Suprapubic skin (tissue), 4 donors: Measurements from ENCODE around the gene WFDC2. TPM values are rescaled to one million over a fixed set of nuclear protein-coding genes. Genes with fewer than 3 reads are reported as not detected.
"Not testable (repeated sequence)": the region's sequence is repeated elsewhere in the genome, so short reads cannot be mapped to it uniquely, and the experiment has no call there.

Experiments used
- DNase-seq, 2 donors: peaks; one replicate each; pipeline ENCODE4 v3.0.0-alpha.2; 2019; ENCODE audit warnings: low spot score in 2 of 2
- H3K27ac ChIP-seq: fragments of 200-600 bp; sonication (generic); one replicate; pipeline ENCODE4 v1.5.1; 2019
- H3K27me3 ChIP-seq: fragments of 200-600 bp; sonication (generic); one replicate; pipeline ENCODE4 v1.5.1; 2019
- H3K36me3 ChIP-seq: fragments of 200-600 bp; sonication (generic); one replicate; pipeline ENCODE4 v1.5.1; 2019
- H3K4me1 ChIP-seq: fragments of 200-600 bp; sonication (generic); one replicate; pipeline ENCODE4 v1.5.1; 2019
- H3K4me3 ChIP-seq: fragments of 200-600 bp; sonication (generic); one replicate; pipeline ENCODE4 v1.5.1; 2019; ENCODE audit warnings: mild to moderate bottlenecking
- H3K9me3 ChIP-seq: fragments of 200-600 bp; sonication (generic); one replicate; pipeline ENCODE4 v1.5.1; 2019
- EP300 ChIP-seq: sonication (generic); formaldehyde crosslinking; IDR thresholded peaks from one replicate; pipeline ENCODE4 v1.6.1; 2017; ENCODE audit warnings: antibody characterized with exemption
- POLR2A ChIP-seq, 2 donors: fragments of 450-650 bp; IDR thresholded peaks; one replicate each; pipeline ENCODE4 v1.6.1; 2017; ENCODE audit warnings: antibody characterized with exemption in 2 of 2, mild to moderate bottlenecking in 2 of 2, moderate library complexity in 2 of 2
- POLR2AphosphoS5 ChIP-seq, 3 donors: sonication (generic); formaldehyde crosslinking; IDR thresholded peaks; one replicate each; pipeline ENCODE4 v1.6.1; 2017; ENCODE audit warnings: antibody characterized with exemption in 3 of 3
- WGBS: methylation state at CpG from one replicate; pipeline ENCODE4 v1.1.5; 2018; 5-methylcytosine and 5-hydroxymethylcytosine counted together
- total RNA-seq, 4 donors: library from RNA; depleted of rRNA; stranded (reverse); fragments of >200 nt; gene quantifications; one replicate each; pipeline ENCODE4 v1.1.0, GENCODE V29; 2016
- TF ChIP-seq, protein P1 (sequence below), 2 donors: fragments of 200-600 bp in 1 of 2; fragments of 450-650 bp in 1 of 2; sonication (generic) in 1 of 2; IDR thresholded peaks; one replicate each; pipeline ENCODE4 v1.5.1; 2016 to 2019; ENCODE audit warnings: antibody characterized with exemption in 2 of 2, mild to moderate bottlenecking in 1 of 2, moderate library complexity in 1 of 2

The WFDC2 gene
- total RNA-seq, 4 donors from 2014 or later: 29.6 to 58.0 (median 34.1) TPM

DNA sequence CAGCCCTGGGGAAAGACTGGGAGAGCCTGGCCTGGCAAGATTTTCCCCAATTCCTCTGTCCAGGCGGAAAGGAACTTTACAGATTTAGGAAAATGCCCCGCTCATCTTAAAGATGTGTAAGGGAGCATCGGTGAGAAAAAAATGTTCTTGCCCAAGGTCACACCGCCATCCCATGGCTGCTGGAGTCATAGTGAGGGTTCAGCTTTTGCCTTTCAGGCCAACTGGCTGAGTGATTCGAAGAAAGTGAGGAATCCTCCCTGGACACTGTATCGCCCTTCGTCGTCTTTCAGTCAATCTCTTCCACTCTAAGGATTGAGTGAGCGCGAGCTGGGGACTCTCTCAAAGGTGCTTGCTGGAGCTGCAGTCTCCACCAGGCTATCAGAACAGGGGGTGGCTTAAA is 1.4 kb downstream of the WFDC2 start:
- Histone ChIP-seq H3K4me3 (peak overlapping the region; percentile 57), H3K27me3 (peaks cover 34% of the 10 kb centered on the region), H3K27ac (peak overlapping the region; percentile 16), H3K4me1 (peaks cover 23% of the 10 kb centered on the region), H3K9me3 (no peaks in the 10 kb centered on the region), H3K36me3 (no peaks in the 10 kb centered on the region)
- no peak for DNase-seq
- TF ChIP-seq EP300 (no peak), POLR2A (IDR thresholded peaks at IDR 0.05) (no peak)
- 47% methylated on average over 7 of the region's 10 CpGs for WGBS

DNA sequence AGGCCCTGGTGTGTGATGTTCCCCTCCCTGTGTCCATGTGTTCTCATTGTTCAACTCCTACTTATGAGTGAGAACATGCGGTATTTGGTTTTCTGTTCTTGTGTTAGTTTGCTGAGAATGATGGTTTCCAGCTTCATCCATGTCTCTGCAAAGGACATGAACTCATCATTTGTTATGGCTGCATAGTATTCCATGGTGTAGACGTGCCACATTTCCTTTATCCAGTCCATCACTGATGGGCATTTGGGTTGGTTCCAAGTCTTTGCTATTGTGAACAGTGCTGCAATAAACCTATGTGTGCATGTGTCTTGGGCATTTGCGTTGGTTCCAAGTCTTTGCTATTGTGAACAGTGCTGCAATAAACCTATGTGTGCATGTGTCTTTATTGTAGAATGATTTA is 2.7 kb downstream of the WFDC2 start:
- Histone ChIP-seq H3K27me3 (peaks cover 34% of the 10 kb centered on the region), H3K4me1 (peaks cover 23% of the 10 kb centered on the region)
- DNase-seq, H3K4me3 ChIP-seq, H3K36me3 ChIP-seq, H3K27ac ChIP-seq, H3K9me3 ChIP-seq: not testable (repeated sequence)
- WGBS: 59% methylated on average over 3 of the region's 3 CpGs

DNA sequence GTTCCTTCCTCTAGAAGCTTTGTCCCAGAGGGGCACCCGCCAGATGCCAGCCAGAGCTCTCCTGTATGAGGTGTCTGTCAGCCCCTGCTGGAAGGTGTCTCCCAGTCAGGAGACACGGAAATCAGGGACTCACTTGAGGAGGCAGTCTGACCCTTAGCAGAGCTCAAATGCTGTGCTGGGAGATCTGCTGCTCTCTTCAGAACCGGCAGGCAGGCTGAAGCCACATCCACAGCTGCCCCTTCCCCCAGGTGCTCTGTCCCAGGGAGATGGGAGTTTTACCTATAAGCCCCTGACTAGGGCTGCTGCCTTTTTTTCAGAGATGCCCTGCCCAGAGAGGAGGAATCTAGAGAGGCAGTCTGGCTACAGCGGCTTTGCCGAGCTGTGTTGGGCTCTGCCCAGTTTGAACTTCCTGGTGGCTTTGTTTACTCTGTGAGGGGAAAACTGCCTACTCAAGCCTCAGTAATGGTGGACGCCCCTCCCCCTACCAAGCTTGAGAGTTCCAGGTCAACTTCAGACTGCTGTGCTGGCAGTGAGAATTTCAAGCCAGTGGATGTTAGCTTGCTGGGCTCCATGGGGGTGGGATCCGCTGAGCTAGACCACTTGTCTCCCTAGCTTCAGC is 8.1 kb downstream of the WFDC2 start:
- H3K4me1 ChIP-seq, H3K27ac ChIP-seq, DNase-seq, H3K36me3 ChIP-seq, H3K9me3 ChIP-seq, H3K4me3 ChIP-seq: not testable (repeated sequence)
- WGBS: no CpG with 5 or more reads among the region's 7 CpGs
- peaks cover 21% of the 10 kb centered on the region for H3K27me3 ChIP-seq

DNA sequence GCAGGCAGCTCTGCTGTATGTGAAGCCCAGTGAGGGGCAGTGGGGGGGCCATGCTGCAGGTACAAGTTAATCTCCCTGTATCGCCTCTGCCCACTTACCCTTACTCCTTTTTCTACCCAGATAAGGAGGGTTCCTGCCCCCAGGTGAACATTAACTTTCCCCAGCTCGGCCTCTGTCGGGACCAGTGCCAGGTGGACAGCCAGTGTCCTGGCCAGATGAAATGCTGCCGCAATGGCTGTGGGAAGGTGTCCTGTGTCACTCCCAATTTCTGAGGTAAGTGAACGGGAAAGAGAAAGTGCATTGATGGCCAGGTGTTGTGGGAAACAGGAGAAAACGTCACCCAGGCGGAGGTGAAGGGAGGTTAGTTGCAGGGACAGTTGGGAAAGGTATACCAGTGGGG is 10.3 kb downstream of the WFDC2 start:
- 93% methylated on average over 7 of the region's 7 CpGs for WGBS
- Histone ChIP-seq H3K36me3 (no peaks in the 10 kb centered on the region), H3K27ac (no peak overlapping the region), H3K27me3 (peaks cover 19% of the 10 kb centered on the region), H3K4me3 (no peak overlapping the region), H3K4me1 (no peaks in the 10 kb centered on the region), H3K9me3 (no peaks in the 10 kb centered on the region)
- TF ChIP-seq POLR2A (IDR thresholded peaks at IDR 0.05): no peak
- TF ChIP-seq, protein P1, sequence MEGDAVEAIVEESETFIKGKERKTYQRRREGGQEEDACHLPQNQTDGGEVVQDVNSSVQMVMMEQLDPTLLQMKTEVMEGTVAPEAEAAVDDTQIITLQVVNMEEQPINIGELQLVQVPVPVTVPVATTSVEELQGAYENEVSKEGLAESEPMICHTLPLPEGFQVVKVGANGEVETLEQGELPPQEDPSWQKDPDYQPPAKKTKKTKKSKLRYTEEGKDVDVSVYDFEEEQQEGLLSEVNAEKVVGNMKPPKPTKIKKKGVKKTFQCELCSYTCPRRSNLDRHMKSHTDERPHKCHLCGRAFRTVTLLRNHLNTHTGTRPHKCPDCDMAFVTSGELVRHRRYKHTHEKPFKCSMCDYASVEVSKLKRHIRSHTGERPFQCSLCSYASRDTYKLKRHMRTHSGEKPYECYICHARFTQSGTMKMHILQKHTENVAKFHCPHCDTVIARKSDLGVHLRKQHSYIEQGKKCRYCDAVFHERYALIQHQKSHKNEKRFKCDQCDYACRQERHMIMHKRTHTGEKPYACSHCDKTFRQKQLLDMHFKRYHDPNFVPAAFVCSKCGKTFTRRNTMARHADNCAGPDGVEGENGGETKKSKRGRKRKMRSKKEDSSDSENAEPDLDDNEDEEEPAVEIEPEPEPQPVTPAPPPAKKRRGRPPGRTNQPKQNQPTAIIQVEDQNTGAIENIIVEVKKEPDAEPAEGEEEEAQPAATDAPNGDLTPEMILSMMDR (IDR thresholded peaks at IDR 0.05): no peak
- TF ChIP-seq POLR2AphosphoS5 (IDR thresholded peaks at IDR 0.05): no peak
- no peak for TF ChIP-seq EP300
- DNase-seq: no peak

DNA sequence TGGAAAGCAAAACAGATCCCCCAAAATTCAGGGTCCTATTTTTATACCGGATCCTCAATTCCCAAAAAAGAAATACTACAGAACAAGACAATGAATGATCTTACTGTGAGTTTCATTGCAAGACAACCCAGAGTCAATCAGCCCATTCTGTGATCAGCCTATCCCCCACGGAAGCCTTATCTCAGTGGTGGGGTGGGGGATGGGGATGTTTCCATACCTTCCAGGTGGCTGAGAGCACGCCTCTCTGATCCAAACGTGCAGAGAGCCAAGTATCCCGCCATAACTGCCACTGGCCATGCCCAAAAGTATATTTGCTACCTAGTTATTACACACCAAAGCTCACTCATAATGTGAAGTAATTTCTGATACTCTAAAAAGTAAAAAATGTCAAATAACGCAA is 15.1 kb downstream of the WFDC2 start:
- H3K27me3 ChIP-seq: peaks cover 29% of the 10 kb centered on the region
- H3K4me3 ChIP-seq: no peak overlapping the region
- TF ChIP-seq POLR2A (IDR thresholded peaks at IDR 0.05): no peak
- no peak for TF ChIP-seq EP300
- TF ChIP-seq POLR2AphosphoS5 (IDR thresholded peaks at IDR 0.05): no peak
- TF ChIP-seq, protein P1 (IDR thresholded peaks at IDR 0.05): no peak
- H3K4me1 ChIP-seq: no peaks in the 10 kb centered on the region
- H3K27ac ChIP-seq: no peak overlapping the region
- no peaks in the 10 kb centered on the region for H3K36me3 ChIP-seq
- WGBS: 38% methylated on average over 6 of the region's 6 CpGs
- no peak for DNase-seq
- H3K9me3 ChIP-seq: no peaks in the 10 kb centered on the region

DNA sequence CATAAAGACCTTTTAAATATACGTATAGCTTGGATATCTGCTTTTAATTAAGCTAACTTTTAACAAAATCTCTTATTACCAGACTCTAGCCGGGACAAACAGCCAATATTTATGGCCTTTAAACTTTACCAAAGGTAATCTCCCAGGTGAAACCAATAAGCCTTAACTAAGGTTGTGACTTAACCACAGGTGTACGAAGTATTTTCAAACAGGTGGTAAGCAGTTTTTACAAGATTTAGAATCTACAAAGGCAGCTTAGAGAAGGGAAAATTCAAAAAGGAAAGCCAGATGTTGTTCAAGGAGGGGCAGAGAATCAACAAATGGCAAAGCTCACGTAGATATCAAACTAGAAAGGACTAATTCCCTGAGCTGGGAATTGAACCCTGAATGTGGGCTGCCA is 15.8 kb downstream of the WFDC2 start:
- no peak overlapping the region for H3K4me3 ChIP-seq
- H3K27ac ChIP-seq: no peak overlapping the region
- peaks cover 29% of the 10 kb centered on the region for H3K27me3 ChIP-seq
- H3K4me1 ChIP-seq: no peaks in the 10 kb centered on the region
- DNase-seq: no peak
- WGBS: 65% methylated on average over 4 of the region's 4 CpGs
- TF ChIP-seq POLR2AphosphoS5 (IDR thresholded peaks at IDR 0.05): no peak
- TF ChIP-seq, protein P1 (IDR thresholded peaks at IDR 0.05): no peak
- no peak for TF ChIP-seq POLR2A (IDR thresholded peaks at IDR 0.05)
- no peak for TF ChIP-seq EP300
- H3K9me3 ChIP-seq: no peaks in the 10 kb centered on the region
- no peaks in the 10 kb centered on the region for H3K36me3 ChIP-seq

DNA sequence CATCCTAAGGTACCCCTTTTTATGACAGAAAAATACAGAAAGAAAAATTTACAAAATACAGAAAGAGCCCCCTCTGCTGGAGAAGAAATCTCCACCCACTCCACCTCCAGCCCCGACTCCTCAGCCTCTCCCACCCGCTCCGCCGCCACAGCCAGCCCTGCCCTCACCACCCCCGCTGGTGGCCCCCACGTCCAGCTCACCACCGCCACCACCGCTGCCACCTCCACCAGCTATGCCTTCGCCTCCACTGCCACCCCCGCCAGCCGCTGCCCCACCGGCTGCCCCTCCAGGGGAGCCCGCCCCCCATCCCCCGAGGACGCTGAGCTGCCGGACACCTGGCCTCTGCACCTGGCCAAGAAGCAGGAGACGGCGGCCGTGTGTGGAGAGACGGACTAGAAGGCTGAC is 17.7 kb downstream of the WFDC2 start:
- Histone ChIP-seq H3K36me3 (no peaks in the 10 kb centered on the region), H3K9me3 (no peaks in the 10 kb centered on the region), H3K4me1 (no peaks in the 10 kb centered on the region), H3K27me3 (peaks cover 26% of the 10 kb centered on the region), H3K27ac (no peak overlapping the region), H3K4me3 (no peak overlapping the region)
- TF ChIP-seq POLR2AphosphoS5 (IDR thresholded peaks at IDR 0.05) (no peak), POLR2A (IDR thresholded peaks at IDR 0.05) (no peak), EP300 (no peak)
- TF ChIP-seq, protein P1 (IDR thresholded peaks at IDR 0.05): no peak
- 33% methylated on average over 20 of the region's 20 CpGs for WGBS
- no peak for DNase-seq
